Right atrium auricular region (tissue), 2 donors: Measurements from ENCODE around the gene SHC4. TPM values are rescaled to one million over a fixed set of nuclear protein-coding genes. Genes with fewer than 3 reads are reported as not detected.

ENCODE experiments used
- DNase-seq: peaks from one replicate; pipeline ENCODE4 v3.0.0-alpha.2; 2019; ENCODE audit warnings: low spot score
- H3K27ac ChIP-seq, 2 donors: fragments of 200-600 bp; sonication (generic); 1 replicate in 1 of 2; 2 replicates in 1 of 2; pipeline ENCODE4 v1.5.1; 2016 to 2019
- H3K27me3 ChIP-seq, 2 donors: fragments of 200-600 bp; sonication (generic); one replicate each; pipeline versions ENCODE4 v1.5.1 to v1.6.0; 2017 to 2019
- H3K36me3 ChIP-seq: fragments of 200-600 bp; sonication (generic); one replicate; pipeline ENCODE4 v1.5.1; 2016
- H3K4me1 ChIP-seq, 2 donors: fragments of 200-600 bp; sonication (generic); one replicate each; pipeline versions ENCODE4 v1.5.1 to v1.6.0; 2017 to 2019
- H3K4me3 ChIP-seq, 2 donors: fragments of 200-600 bp; sonication (generic); 1 replicate in 1 of 2; 2 replicates in 1 of 2; pipeline ENCODE4 v1.5.1; 2017 to 2019; ENCODE audit warnings: mild to moderate bottlenecking in 1 of 2, moderate library complexity in 1 of 2
- H3K9me3 ChIP-seq, 2 donors: fragments of 200-600 bp; sonication (generic); one replicate each; pipeline ENCODE4 v1.5.1; 2019
- CTCF ChIP-seq, 2 donors: fragments of 200-600 bp; sonication (generic); IDR thresholded peaks; one replicate each; pipeline ENCODE4 v1.5.1; 2019; ENCODE audit warnings: antibody characterized with exemption in 2 of 2
- total RNA-seq, 2 donors: library from RNA; depleted of rRNA; stranded (reverse); fragments of >200 nt; gene quantifications; one replicate each; pipeline ENCODE4 v1.1.0, GENCODE V29; 2016

The SHC4 gene
- total RNA-seq, 2 donors from 2014 or later = 4.9 to 5.3 TPM

- no peak for TF ChIP-seq CTCF (IDR thresholded peaks at IDR 0.05)
- H3K4me1 ChIP-seq = no peaks in the 10 kb centered on the region
- H3K27ac ChIP-seq = no peak overlapping the region
- peaks cover 39% of the 10 kb centered on the region for H3K36me3 ChIP-seq
- no peak overlapping the region for H3K4me3 ChIP-seq
- H3K9me3 ChIP-seq = no peaks in the 10 kb centered on the region
- DNase-seq = no peak
- H3K27me3 ChIP-seq = no peaks in the 10 kb centered on the region
These were observed 28.4 kb upstream of the SHC4 start for GRCh38 chr15:48992096-48992495.

- no peak overlapping the region for H3K27ac ChIP-seq
- H3K27me3 ChIP-seq = no peaks in the 10 kb centered on the region
- H3K9me3 ChIP-seq = no peaks in the 10 kb centered on the region
- H3K36me3 ChIP-seq = peaks cover 17% of the 10 kb centered on the region
- peaks cover 0 to 14% of the 10 kb centered on the region in 2 donors for H3K4me1 ChIP-seq
- no peak overlapping the region for H3K4me3 ChIP-seq
- DNase-seq = no peak
- no peak for TF ChIP-seq CTCF (IDR thresholded peaks at IDR 0.05)
These were observed 25.5 kb upstream of the SHC4 start for GRCh38 chr15:48989170-48989569.

GRCh38 chr15:48987142-48987541 lies 23.4 kb upstream of the SHC4 start:
- H3K27ac ChIP-seq = no peak overlapping the region
- peaks cover 0 to 19% of the 10 kb centered on the region in 2 donors for H3K4me1 ChIP-seq
- H3K36me3 ChIP-seq = peaks cover 9% of the 10 kb centered on the region
- H3K4me3 ChIP-seq = no peak overlapping the region
- TF ChIP-seq CTCF (IDR thresholded peaks at IDR 0.05) = no peak
- no peaks in the 10 kb centered on the region for H3K27me3 ChIP-seq
- H3K9me3 ChIP-seq = no peaks in the 10 kb centered on the region
- no peak for DNase-seq

GRCh38 chr15:48986240-48986639 lies 22.5 kb upstream of the SHC4 start:
- no peak for TF ChIP-seq CTCF (IDR thresholded peaks at IDR 0.05)
- H3K36me3 ChIP-seq = peaks cover 5% of the 10 kb centered on the region
- peaks cover 0 to 19% of the 10 kb centered on the region in 2 donors for H3K4me1 ChIP-seq
- no peak overlapping the region for H3K4me3 ChIP-seq
- H3K27ac ChIP-seq = no peak overlapping the region
- no peak for DNase-seq
- no peaks in the 10 kb centered on the region for H3K27me3 ChIP-seq
- H3K9me3 ChIP-seq = no peaks in the 10 kb centered on the region

GRCh38 chr15:48985516-48985915 lies 21.8 kb upstream of the SHC4 start:
- peaks cover 5% of the 10 kb centered on the region for H3K36me3 ChIP-seq
- no peak overlapping the region for H3K4me3 ChIP-seq
- no peak for DNase-seq
- no peaks in the 10 kb centered on the region for H3K9me3 ChIP-seq
- H3K27ac ChIP-seq = peak overlapping the region in 1 of 2 donors; percentile 23
- no peaks in the 10 kb centered on the region for H3K27me3 ChIP-seq
- TF ChIP-seq CTCF (IDR thresholded peaks at IDR 0.05) = no peak
- H3K4me1 ChIP-seq = peaks cover 0 to 19% of the 10 kb centered on the region in 2 donors

- Histone ChIP-seq H3K4me1 (peaks cover 0 to 19% of the 10 kb centered on the region in 2 donors), H3K27ac (peak overlapping the region in 1 of 2 donors; percentile 23), H3K9me3 (no peaks in the 10 kb centered on the region), H3K27me3 (no peaks in the 10 kb centered on the region), H3K36me3 (peaks cover 1% of the 10 kb centered on the region), H3K4me3 (no peak overlapping the region)
- TF ChIP-seq CTCF (IDR thresholded peaks at IDR 0.05) = no peak
- DNase-seq = no peak
These were observed 21.2 kb upstream of the SHC4 start for GRCh38 chr15:48984811-48985352.
